HUES48 (cell line): ENCODE results near the gene GPX5.

Source experiments
- H3K27ac ChIP-seq: one replicate; pipeline ENCODE4 v1.7.0; 2013; ENCODE audit warnings: low read depth, low read length, inconsistent platforms
- H3K27me3 ChIP-seq: 2 replicates; pipeline ENCODE4 v1.6.1; 2013; ENCODE audit warnings: mild to moderate bottlenecking, low read length; ENCODE audit not compliant: control insufficient read depth, insufficient read depth
- H3K36me3 ChIP-seq: 2 replicates; pipeline ENCODE4 v1.6.1; 2013; ENCODE audit warnings: low read length; ENCODE audit not compliant: control insufficient read depth, insufficient read depth
- H3K4me1 ChIP-seq: 2 replicates; pipeline ENCODE4 v1.6.1; 2013; ENCODE audit warnings: mild to moderate bottlenecking, low read length; ENCODE audit not compliant: control insufficient read depth, insufficient read depth
- H3K4me3 ChIP-seq: 2 replicates; pipeline ENCODE4 v1.5.1; 2013; ENCODE audit warnings: mild to moderate bottlenecking, low read depth, low read length
- H3K9ac ChIP-seq: 2 replicates; pipeline ENCODE4 v1.6.1; 2013; ENCODE audit warnings: mild to moderate bottlenecking, low read depth, low read length, moderate library complexity
- H3K9me3 ChIP-seq: 2 replicates; pipeline ENCODE4 v1.6.1; 2013; ENCODE audit warnings: low read length; ENCODE audit not compliant: control insufficient read depth, insufficient read depth

The GPX5 gene

GRCh38 chr6:28517964-28518363 lies 7.7 kb upstream of the GPX5 start:
- Histone ChIP-seq H3K9ac (no peak overlapping the region), H3K27ac (no peak overlapping the region), H3K36me3 (no peaks in the 10 kb centered on the region), H3K4me3 (no peak overlapping the region), H3K9me3 (no peaks in the 10 kb centered on the region), H3K4me1 (no peaks in the 10 kb centered on the region; the same call in 1 of the 2 replicates), H3K27me3 (0 out of 2 replicates have a peak, but pooled peaks cover 3% of the 10 kb centered on the region)

DNA sequence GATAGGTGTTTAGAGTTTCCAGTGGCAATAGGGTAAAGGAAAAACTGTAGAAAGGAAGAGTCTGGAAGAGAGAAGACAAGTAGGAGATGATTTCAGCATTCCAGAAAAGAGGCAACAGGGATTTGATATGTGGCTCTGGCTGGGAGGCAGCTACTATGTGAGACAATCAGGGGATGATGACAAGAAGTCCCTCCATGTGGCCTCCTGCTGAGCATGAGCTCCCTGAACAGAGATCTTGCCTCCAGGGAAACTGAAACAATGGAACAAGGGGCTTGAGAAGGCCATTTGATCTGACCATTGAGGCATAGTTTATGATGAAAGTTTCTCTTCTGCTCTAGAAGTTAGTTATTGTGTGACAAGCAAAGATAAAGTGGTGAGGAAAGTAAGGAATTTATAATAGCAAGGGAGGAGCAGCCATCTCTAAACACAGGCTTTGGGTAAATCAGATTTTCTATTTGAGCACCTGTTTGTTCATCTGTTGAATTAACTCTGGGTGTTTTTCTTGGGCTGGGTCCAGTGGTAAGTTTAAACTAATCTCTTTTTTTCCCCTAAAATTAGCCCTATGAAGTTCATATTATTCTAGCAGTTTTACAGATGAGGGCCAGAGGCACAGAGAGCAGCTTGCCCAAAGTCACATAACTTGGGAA lies 3.0 kb upstream of the GPX5 start:
- Histone ChIP-seq H3K27ac (no peak overlapping the region), H3K27me3 (no peaks in the 10 kb centered on the region), H3K36me3 (no peaks in the 10 kb centered on the region), H3K9ac (no peak overlapping the region), H3K9me3 (no peaks in the 10 kb centered on the region), H3K4me3 (no peak overlapping the region), H3K4me1 (no peaks in the 10 kb centered on the region; the same call in 1 of the 2 replicates)

DNA sequence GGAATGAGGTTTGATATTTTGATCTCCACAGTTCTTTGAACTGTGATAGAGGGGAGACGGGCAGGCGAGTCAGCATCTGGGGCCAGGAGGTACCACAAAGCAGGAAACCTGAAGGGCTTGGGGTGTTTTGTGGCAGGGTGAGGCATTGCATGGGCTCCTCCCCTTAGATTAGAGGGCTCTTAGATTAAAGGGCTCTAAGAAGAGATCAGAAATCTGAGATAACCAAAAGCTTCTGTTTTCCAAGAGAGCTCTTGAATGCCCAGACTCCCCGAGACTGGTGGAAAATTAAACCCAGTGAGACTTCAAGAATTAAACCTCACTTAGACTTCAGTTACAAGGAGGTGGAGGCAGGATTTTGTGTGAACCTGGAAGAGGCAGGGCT lies 2.4 kb upstream of the GPX5 start:
- no peaks in the 10 kb centered on the region for H3K9me3 ChIP-seq
- H3K27ac ChIP-seq: no peak overlapping the region
- no peaks in the 10 kb centered on the region; the same call in 1 of the 2 replicates for H3K4me1 ChIP-seq
- no peaks in the 10 kb centered on the region for H3K27me3 ChIP-seq
- H3K36me3 ChIP-seq: no peaks in the 10 kb centered on the region
- no peak overlapping the region for H3K9ac ChIP-seq
- H3K4me3 ChIP-seq: no peak overlapping the region

- H3K4me3 ChIP-seq: no peak overlapping the region
- H3K4me1 ChIP-seq: peaks cover 10% of the 10 kb centered on the region
- H3K36me3 ChIP-seq: no peaks in the 10 kb centered on the region
- no peak overlapping the region for H3K9ac ChIP-seq
- no peaks in the 10 kb centered on the region for H3K27me3 ChIP-seq
- H3K27ac ChIP-seq: no peak overlapping the region
- H3K9me3 ChIP-seq: no peaks in the 10 kb centered on the region
Observed at GRCh38 chr6:28530777-28531176, 5.1 kb downstream of the GPX5 start.

DNA sequence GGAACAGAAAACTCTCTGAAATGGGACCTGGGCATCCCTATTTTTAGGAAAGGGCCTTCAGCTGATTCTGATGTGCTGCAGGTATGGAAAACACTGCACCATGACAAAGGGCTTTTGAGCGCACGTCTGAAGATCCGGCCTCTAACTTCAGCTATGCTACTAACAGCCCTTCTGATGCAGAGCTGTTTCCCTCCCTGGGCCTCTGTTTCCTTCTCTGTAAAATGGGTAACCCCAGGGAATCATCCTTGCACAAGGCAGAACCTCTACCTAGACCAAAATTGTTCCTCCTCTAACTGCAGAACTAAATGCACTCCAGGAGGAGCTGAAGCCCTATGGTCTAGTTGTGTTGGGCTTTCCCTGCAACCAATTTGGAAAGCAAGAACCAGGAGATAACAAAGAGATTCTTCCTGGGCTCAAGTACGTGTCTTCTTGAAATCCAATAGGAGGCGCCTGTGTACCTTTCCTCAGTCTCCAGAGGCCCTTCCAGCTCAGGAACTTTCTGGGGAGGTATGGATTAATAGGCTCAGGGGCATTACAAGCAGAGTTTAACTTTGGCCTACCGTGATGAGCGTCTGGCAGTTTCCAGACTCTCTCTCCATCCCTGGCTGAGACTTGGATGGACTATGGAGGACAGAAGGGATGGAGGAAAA lies 5.9 kb downstream of the GPX5 start:
- Histone ChIP-seq H3K4me1 (peaks cover 10% of the 10 kb centered on the region), H3K27ac (peak overlapping the region; percentile 2)

GRCh38 chr6:28534306-28534705 lies 8.6 kb downstream of the GPX5 start:
- H3K27ac ChIP-seq: no peak overlapping the region
- no peaks in the 10 kb centered on the region for H3K36me3 ChIP-seq
- no peaks in the 10 kb centered on the region for H3K27me3 ChIP-seq
- H3K9ac ChIP-seq: no peak overlapping the region
- H3K4me3 ChIP-seq: no peak overlapping the region
- H3K9me3 ChIP-seq: no peaks in the 10 kb centered on the region
- peaks cover 10% of the 10 kb centered on the region for H3K4me1 ChIP-seq

More for the DNA sequence above, 5.9 kb downstream of the GPX5 start:
- no peak overlapping the region for H3K9ac ChIP-seq
- H3K27me3 ChIP-seq: no peaks in the 10 kb centered on the region
- H3K9me3 ChIP-seq: no peaks in the 10 kb centered on the region
- H3K36me3 ChIP-seq: no peaks in the 10 kb centered on the region
- H3K4me3 ChIP-seq: no peak overlapping the region

DNA sequence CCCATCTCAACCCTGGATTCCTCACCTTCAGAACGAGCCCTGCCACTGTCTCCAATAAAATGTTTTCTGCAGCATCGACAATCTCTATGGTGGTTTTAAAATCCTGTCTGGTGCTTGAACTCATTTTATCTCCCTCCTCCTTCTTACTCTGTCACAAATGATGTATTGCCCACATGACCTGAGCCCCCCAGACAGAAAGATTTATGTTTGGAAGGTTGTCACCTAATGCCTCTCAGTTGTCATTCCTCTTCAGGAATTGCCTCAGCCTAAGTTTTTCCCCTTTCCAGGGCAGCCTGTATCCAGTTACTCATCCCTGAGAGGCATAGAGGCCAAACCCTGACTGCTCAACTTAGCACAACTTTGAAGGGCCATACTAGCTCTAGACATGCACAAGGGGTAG lies 9.2 kb downstream of the GPX5 start:
- no peaks in the 10 kb centered on the region for H3K9me3 ChIP-seq
- H3K27me3 ChIP-seq: no peaks in the 10 kb centered on the region
- H3K4me1 ChIP-seq: peaks cover 10% of the 10 kb centered on the region
- H3K9ac ChIP-seq: no peak overlapping the region
- H3K36me3 ChIP-seq: no peaks in the 10 kb centered on the region
- no peak overlapping the region for H3K4me3 ChIP-seq
- no peak overlapping the region for H3K27ac ChIP-seq

DNA sequence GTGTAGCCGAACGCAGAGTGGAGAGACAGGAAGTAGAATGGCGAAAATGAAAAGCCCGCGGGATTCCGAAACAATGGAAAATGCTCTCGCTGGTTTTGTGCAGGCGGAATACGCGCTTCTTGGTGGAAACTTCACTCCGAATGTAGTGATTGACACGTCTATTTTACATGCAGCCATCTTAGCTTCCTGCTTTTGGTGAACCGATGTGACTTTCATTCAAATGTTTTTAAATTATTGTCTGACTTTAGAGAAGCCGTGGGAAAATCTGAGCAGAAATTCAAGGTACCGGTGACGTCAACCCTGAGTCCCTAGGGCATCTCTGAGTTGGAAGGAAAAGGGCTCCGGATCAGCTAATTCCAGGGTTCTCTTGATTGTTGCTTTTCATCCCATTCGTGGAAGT lies 11.4 kb downstream of the GPX5 start:
- Histone ChIP-seq H3K27me3 (no peaks in the 10 kb centered on the region), H3K36me3 (no peaks in the 10 kb centered on the region), H3K9me3 (no peaks in the 10 kb centered on the region), H3K4me1 (no peaks in the 10 kb centered on the region), H3K27ac (peak overlapping the region; percentile 53), H3K9ac (peak overlapping the region; percentile 84), H3K4me3 (peak overlapping the region; percentile 89)

GRCh38 chr6:28537509-28538140 lies 11.9 kb downstream of the GPX5 start:
- Histone ChIP-seq H3K4me3 (peak overlapping the region; percentile 89), H3K27me3 (no peaks in the 10 kb centered on the region)

GRCh38 chr6:28541996-28542395 lies 16.3 kb downstream of the GPX5 start:
- H3K4me3 ChIP-seq: peak overlapping the region; percentile 74
- no peaks in the 10 kb centered on the region for H3K27me3 ChIP-seq
- H3K27ac ChIP-seq: peak overlapping the region; percentile 87
- H3K9ac ChIP-seq: peak overlapping the region; percentile 68
- H3K36me3 ChIP-seq: no peaks in the 10 kb centered on the region
- no peaks in the 10 kb centered on the region for H3K4me1 ChIP-seq
- H3K9me3 ChIP-seq: no peaks in the 10 kb centered on the region

More at GRCh38 chr6:28537509-28538140, 11.9 kb downstream of the GPX5 start:
- H3K4me1 ChIP-seq: no peaks in the 10 kb centered on the region
- peak overlapping the region; percentile 84 for H3K9ac ChIP-seq
- H3K9me3 ChIP-seq: no peaks in the 10 kb centered on the region
- no peak overlapping the region for H3K27ac ChIP-seq
- no peaks in the 10 kb centered on the region for H3K36me3 ChIP-seq
